H9 (cell line): ENCODE data around the gene POU3F3. TPM values are rescaled to one million over a fixed set of nuclear protein-coding genes. Genes with fewer than 3 reads are reported as not detected.

Experiments
- DNase-seq: peaks from one replicate; pipeline ENCODE4 v3.0.0-alpha.2; 2017
- H2AFZ ChIP-seq: one replicate; pipeline ENCODE4 v1.6.1; 2013; ENCODE audit warnings: mild to moderate bottlenecking, low read length, control low read depth, moderate library complexity
- H2AK5ac ChIP-seq: 2 replicates; pipeline ENCODE4 v1.6.1; 2013; ENCODE audit warnings: low read length, control low read depth, mixed read lengths; ENCODE audit not compliant: insufficient read length
- H2BK120ac ChIP-seq: one replicate; pipeline ENCODE4 v1.6.1; 2013; ENCODE audit warnings: low read depth, mild to moderate bottlenecking, low read length, control low read depth, inconsistent platforms; ENCODE audit not compliant: poor library complexity, severe bottlenecking
- H2BK12ac ChIP-seq: 2 replicates; pipeline ENCODE4 v1.6.1; 2013; ENCODE audit warnings: low read length, control low read depth, mixed read lengths, low read depth; ENCODE audit not compliant: insufficient read length
- H2BK15ac ChIP-seq: 2 replicates; pipeline ENCODE4 v1.6.1; 2013; ENCODE audit warnings: low read depth, low read length, control low read depth
- H2BK20ac ChIP-seq: one replicate; pipeline ENCODE4 v1.6.1; 2013; ENCODE audit warnings: low read depth, mild to moderate bottlenecking, low read length, control low read depth, inconsistent platforms; ENCODE audit not compliant: poor library complexity, severe bottlenecking
- H2BK5ac ChIP-seq: 2 replicates; pipeline ENCODE4 v1.6.1; 2013; ENCODE audit warnings: low read length, control low read depth, mixed read lengths; ENCODE audit not compliant: insufficient read length
- H3K14ac ChIP-seq: 2 replicates; pipeline ENCODE4 v1.6.1; 2013; ENCODE audit warnings: low read length, control low read depth; ENCODE audit not compliant: insufficient read depth
- H3K18ac ChIP-seq: 2 replicates; pipeline ENCODE4 v1.6.1; 2013; ENCODE audit warnings: low read depth, mild to moderate bottlenecking, mixed read lengths, low read length, control low read depth; ENCODE audit not compliant: insufficient read length
- H3K23ac ChIP-seq: 2 replicates; pipeline ENCODE4 v1.6.1; 2013; ENCODE audit warnings: low read length, control low read depth, mixed read lengths, low read depth; ENCODE audit not compliant: insufficient read length
- H3K23me2 ChIP-seq: 2 replicates; pipeline ENCODE4 v1.6.1; 2013; ENCODE audit warnings: low read depth, mild to moderate bottlenecking, mixed read lengths, low read length, control low read depth; ENCODE audit not compliant: insufficient read length, poor library complexity, severe bottlenecking
- H3K27ac ChIP-seq: 2 replicates; pipeline ENCODE4 v1.5.1; 2013; ENCODE audit warnings: low read length, control low read depth, mixed read lengths, low read depth; ENCODE audit not compliant: insufficient read length
- H3K27me3 ChIP-seq: 2 replicates; pipeline ENCODE4 v1.6.1; 2013; ENCODE audit warnings: low read length, control low read depth, inconsistent platforms; ENCODE audit not compliant: insufficient read depth
- H3K4ac ChIP-seq: 2 replicates; pipeline ENCODE4 v1.6.1; 2013; ENCODE audit warnings: low read depth, mild to moderate bottlenecking, control low read depth, inconsistent platforms, low read length, moderate library complexity
- H3K4me1 ChIP-seq: 2 replicates; pipeline ENCODE4 v1.6.1; 2013; ENCODE audit warnings: low read length, control low read depth, inconsistent platforms; ENCODE audit not compliant: insufficient read depth
- H3K4me2 ChIP-seq: 2 replicates; pipeline ENCODE4 v1.6.1; 2013; ENCODE audit warnings: low read length, control low read depth, mixed read lengths; ENCODE audit not compliant: insufficient read length, insufficient read depth
- H3K56ac ChIP-seq: 2 replicates; pipeline ENCODE4 v1.6.1; 2013; ENCODE audit warnings: low read depth, mild to moderate bottlenecking, mixed read lengths, low read length, control low read depth; ENCODE audit not compliant: insufficient read length
- H3K79me1 ChIP-seq: 2 replicates; pipeline ENCODE4 v1.6.1; 2013; ENCODE audit warnings: low read depth, mild to moderate bottlenecking, moderate library complexity, low read length, control low read depth, inconsistent platforms; ENCODE audit not compliant: insufficient read depth, poor library complexity, severe bottlenecking
- H3K79me2 ChIP-seq: 2 replicates; pipeline ENCODE4 v1.6.1; 2013; ENCODE audit warnings: low read length, control low read depth, inconsistent platforms; ENCODE audit not compliant: insufficient read depth
- H3K9ac ChIP-seq: 2 replicates; pipeline ENCODE4 v1.6.1; 2013; ENCODE audit warnings: low read length, control low read depth, mixed read lengths; ENCODE audit not compliant: insufficient read length; ENCODE audit errors: extremely low read depth
- H3K9me3 ChIP-seq: one replicate; pipeline ENCODE4 v1.6.1; 2013; ENCODE audit warnings: low read depth, low read length, inconsistent platforms; ENCODE audit not compliant: control insufficient read depth
- H3T11ph ChIP-seq: one replicate; pipeline ENCODE4 v1.6.1; 2013; ENCODE audit warnings: mild to moderate bottlenecking, low read length, control low read depth, inconsistent platforms
- H4K20me1 ChIP-seq: one replicate; pipeline ENCODE4 v1.6.1; 2013; ENCODE audit not compliant: control insufficient read depth, insufficient read length, insufficient read depth
- H4K5ac ChIP-seq: 2 replicates; pipeline ENCODE4 v1.6.1; 2013; ENCODE audit warnings: low read depth, mild to moderate bottlenecking, mixed read lengths, low read length, control low read depth; ENCODE audit not compliant: insufficient read length
- H4K8ac ChIP-seq: replicated peaks from 2 replicates; pipeline ENCODE4 v1.6.1; 2013; ENCODE audit warnings: low read length, control low read depth, mixed read lengths, low read depth; ENCODE audit not compliant: insufficient read length
- H4K91ac ChIP-seq: 2 replicates; pipeline ENCODE4 v1.6.1; 2013; ENCODE audit warnings: low read depth, mild to moderate bottlenecking, moderate library complexity, mixed read lengths, low read length, control low read depth; ENCODE audit not compliant: insufficient read length
- H3K27ac Mint-ChIP-seq, 3 experiments: 2 replicates in 2 of 3; 3 replicates in 1 of 3; pipeline ENCODE4 v1.8.0; 2020 to 2021; ENCODE audit warnings: mixed read lengths in 3 of 3, mild to moderate bottlenecking in 1 of 3, moderate library complexity in 1 of 3
- H3K27me3 Mint-ChIP-seq: 2 replicates; pipeline ENCODE4 v1.8.0; 2021; ENCODE audit warnings: low read depth, mild to moderate bottlenecking, moderate library complexity, mixed read lengths
- H3K36me3 Mint-ChIP-seq, 3 experiments: 2 replicates in 2 of 3; 3 replicates in 1 of 3; pipeline ENCODE4 v1.8.0; 2020 to 2021; ENCODE audit warnings: low read depth in 3 of 3, mixed read lengths in 3 of 3; ENCODE audit not compliant: insufficient read depth in 1 of 3
- H3K4me1 Mint-ChIP-seq, 2 experiments: 2 replicates each; pipeline ENCODE4 v1.8.0; 2020; ENCODE audit warnings: mixed read lengths in 2 of 2
- H3K4me3 Mint-ChIP-seq, 2 experiments: 2 replicates in 1 of 2; 3 replicates in 1 of 2; pipeline ENCODE4 v1.8.0; 2020 to 2021; ENCODE audit warnings: mild to moderate bottlenecking in 2 of 2, mixed read lengths in 2 of 2, moderate library complexity in 1 of 2
- H3K9me3 Mint-ChIP-seq, 2 experiments: 2 replicates in 1 of 2; 3 replicates in 1 of 2; pipeline ENCODE4 v1.8.0; 2020; ENCODE audit warnings: mild to moderate bottlenecking in 2 of 2, mixed read lengths in 2 of 2, moderate library complexity in 1 of 2
- CTCF ChIP-seq: fragments of 200-600 bp; sonication (generic); conservative IDR thresholded peaks from 3 replicates; pipeline ENCODE4 v1.8.0; 2021; ENCODE audit warnings: antibody characterized with exemption, mild to moderate bottlenecking
- WGBS: extraction: QIAGEN DNeasy Blood & Tissue Kit; methylation state at CpG from one replicate; pipeline ENCODE4 v1.1.7; 2013; ENCODE audit warnings: missing lambda C conversion rate, low lambda C conversion rate, mixed read lengths; ENCODE audit not compliant: insufficient read length; ENCODE audit errors: extremely low coverage; 5-methylcytosine and 5-hydroxymethylcytosine counted together
- total RNA-seq: library from RNA; stranded (reverse); gene quantifications from 2 replicates; pipeline ENCODE4 v1.2.1, GENCODE V29; 2021

Gene POU3F3
- total RNA-seq, 1 experiment from 2014 or later = not detected

GRCh38 chr2:104812286-104812685 lies 41.6 kb upstream of the POU3F3 start:
- Histone ChIP-seq H3T11ph (no peak overlapping the region), H3K9me3 (no peaks in the 10 kb centered on the region), H4K91ac (no peak overlapping the region), H3K4me2 (no peak overlapping the region), H2BK12ac (no peak overlapping the region), H4K8ac (no peak overlapping the region), H3K27me3 (no peaks in the 10 kb centered on the region), H3K4me1 (no peaks in the 10 kb centered on the region; the same call in 1 of the 2 replicates), H3K27ac (no peak overlapping the region), H3K9ac (no peak overlapping the region), H3K23ac (no peak overlapping the region), H2BK120ac (no peak overlapping the region), H3K14ac (no peak overlapping the region), H2BK5ac (no peak overlapping the region), H3K18ac (no peak overlapping the region), H3K79me2 (no peaks in the 10 kb centered on the region), H2AK5ac (no peak overlapping the region), H2AFZ (no peak overlapping the region), H4K5ac (no peak overlapping the region), H3K4ac (no peak overlapping the region), H3K56ac (no peak overlapping the region), H3K79me1 (no peaks in the 10 kb centered on the region), H3K23me2 (no peaks in the 10 kb centered on the region), H2BK20ac (no peak overlapping the region), H4K20me1 (no peaks in the 10 kb centered on the region), H2BK15ac (no peak overlapping the region)
- no peak for DNase-seq
- no CpG with 5 or more reads among the region's 1 CpG for WGBS
- Mint-ChIP-seq H3K27me3 (peaks cover 2% of the 10 kb centered on the region), H3K9me3 (peaks cover 7 to 10% of the 10 kb centered on the region in 2 experiments; a peak in 4 of 5 replicates), H3K27ac (no peak overlapping the region), H3K4me1 (peaks cover 5 to 7% of the 10 kb centered on the region in 2 experiments), H3K4me3 (no peak overlapping the region), H3K36me3 (peaks cover 4 to 5% (median 4%) of the 10 kb centered on the region in 3 experiments; a peak in 4 of 7 replicates)
- no peak for TF ChIP-seq CTCF
